HG03175 (cell line): ENCODE data around the gene C2orf81.
A peak's percentile ranks its signal among the peaks of the same experiment; 100 is the strongest.
"Not testable (repeated sequence)": the region's sequence is repeated elsewhere in the genome, so short reads cannot be mapped to it uniquely, and the experiment has no call there.

Source experiments
- ATAC-seq: cut with Tn5 transposase; IDR thresholded peaks from one replicate; pipeline ENCODE4 v1.9.1; 2021; ENCODE audit warnings: mild to moderate bottlenecking, moderate library complexity; ENCODE audit not compliant: unreplicated experiment

The C2orf81 gene

DNA sequence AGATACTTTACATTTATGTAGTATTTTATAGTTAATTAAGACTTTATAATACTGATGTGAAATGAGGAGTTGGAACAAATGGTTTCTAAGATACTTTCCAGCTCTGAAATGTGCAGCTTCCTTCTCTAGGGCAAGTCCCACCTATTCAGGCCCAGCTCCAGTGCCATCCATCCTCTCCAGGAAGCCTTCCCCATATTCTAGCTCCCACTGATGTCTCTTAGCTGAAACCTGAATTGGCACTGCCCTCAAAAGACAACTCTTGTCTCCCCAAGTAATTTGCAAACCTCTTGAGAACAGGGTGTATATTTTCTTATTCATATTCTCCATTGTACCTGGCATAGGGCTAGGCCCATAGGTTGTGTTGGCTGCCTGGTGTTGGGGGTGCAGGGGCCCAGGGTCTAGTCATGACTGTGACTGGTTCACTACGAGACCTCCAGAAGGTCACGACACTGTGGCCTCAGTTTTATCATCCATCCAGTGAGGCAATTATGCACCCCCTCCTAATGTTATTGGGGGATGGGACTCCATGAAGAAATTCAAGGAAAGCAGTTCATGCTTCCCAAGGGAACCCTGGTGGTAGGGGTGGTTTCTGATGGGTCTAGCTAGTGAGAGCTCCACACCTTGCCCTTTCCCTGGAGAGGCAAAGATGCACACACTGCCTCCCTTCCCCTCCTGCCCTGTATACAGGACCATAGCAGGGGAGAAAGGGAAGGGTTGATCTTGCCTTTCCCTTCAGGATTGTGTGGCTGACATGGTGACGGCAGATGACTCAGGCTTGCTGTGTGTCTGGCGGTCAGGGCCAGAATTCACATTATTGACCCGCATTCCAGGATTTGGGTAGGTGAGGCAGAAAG lies 2.9 kb upstream of the C2orf81 start:
- no peak for ATAC-seq

DNA sequence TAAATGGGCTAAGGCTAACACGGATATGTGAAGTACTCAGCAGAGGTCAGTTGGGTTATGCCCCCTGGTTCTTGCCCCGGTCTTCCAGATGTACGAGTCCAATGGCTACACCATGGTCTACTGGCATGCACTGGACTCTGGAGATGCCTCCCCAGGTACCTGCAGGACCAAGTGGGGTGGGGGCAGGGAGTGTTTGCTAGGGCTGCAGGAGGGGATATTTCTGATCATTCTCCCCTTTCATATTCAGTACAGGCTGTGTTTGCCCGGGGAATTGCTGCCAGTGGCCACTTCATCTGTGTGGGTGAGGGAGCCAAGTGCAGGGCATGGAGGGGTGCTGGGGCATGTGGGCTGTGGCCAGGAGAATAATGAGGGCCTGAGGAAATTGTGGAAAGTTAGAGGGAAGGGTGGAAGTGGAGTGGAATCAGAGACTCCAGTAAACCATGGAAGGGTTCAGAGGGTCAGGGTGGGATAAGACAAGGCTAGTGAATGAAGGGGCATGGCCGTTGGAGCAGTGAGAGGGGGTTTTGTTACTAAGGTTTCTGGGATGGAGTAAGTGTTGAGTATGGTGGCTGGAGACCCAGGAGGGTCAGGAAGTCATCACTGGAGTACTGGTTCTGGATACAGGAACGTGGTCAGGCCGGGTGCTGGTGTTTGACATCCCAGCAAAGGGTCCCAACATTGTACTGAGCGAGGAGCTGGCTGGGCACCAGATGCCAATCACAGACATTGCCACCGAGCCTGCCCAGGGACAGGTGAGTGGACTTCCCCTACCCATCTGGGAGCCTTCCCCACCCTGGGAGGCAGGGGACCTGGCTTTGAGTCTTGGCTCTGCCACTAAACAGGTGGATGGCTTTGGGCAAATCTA lies 2.0 kb upstream of the C2orf81 start:
- no peak for ATAC-seq

DNA sequence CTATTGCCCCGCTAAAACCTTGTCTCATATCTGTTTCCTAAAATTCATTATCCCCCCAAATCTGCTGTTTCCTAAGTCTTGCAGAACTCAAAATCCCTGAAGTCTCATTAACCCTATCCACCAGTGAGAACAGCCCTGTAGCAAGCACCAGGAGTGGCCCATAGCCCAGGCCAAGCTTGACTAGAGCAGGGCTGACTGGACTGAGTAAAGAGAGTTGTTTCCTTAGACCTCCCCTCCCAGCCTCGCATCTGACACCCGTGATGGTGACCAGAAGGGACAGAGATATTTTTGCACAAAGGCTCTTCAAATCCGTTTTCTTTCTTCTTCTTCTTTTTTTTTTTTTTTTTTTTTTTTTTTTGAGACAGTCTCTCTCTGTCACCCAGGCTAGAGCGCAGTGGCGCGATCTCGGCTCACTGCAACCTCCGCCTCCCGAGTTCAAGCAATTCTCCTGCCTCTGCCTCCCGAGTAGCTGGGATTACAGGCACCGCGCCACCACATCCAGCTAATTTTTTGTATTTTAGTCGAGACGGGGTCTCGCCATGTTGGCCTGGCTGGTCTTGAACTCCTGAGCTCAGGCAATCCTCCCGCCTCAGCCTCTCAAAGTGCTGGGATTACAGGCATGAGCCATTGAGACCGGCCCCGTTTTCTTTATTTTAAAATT lies 846 bp downstream of the C2orf81 start:
- not testable (repeated sequence) for ATAC-seq

DNA sequence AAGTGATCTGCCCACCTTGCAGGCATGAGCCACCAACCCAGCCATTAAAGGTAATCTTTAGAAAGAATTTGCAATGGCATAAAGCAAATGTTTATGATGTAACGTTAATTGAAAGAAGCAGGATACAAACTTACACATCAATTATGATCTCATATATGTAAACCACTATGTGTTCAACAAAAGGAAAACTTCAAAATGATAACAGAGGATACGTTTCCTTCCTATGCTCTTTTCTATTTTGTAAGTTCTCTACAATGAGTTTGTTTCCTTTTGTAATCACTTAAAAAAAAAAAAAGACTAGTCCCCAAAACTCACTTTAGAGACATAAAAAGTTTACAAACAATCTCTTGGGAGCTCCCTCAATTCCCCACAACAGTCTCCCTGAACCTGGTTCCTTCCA lies 1.4 kb downstream of the C2orf81 start:
- ATAC-seq, result no peak

DNA sequence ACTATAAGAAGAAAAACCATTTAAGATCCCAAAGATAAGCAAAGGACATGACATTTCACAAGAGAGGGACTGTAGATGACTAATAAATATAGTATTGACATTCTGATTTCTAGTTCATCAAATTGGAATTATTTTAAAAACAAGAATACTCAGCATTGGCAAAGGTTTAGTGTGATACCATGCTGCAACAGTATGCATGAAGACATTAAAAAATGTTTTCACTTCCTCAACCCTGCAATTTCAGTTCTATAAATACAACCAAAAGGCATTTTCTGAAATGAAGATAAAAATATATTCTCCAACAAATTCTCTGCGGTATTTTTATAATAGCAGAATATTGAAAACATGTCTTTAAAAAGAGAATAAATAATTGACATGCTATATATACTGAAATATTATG lies 2.1 kb downstream of the C2orf81 start:
- no peak for ATAC-seq

DNA sequence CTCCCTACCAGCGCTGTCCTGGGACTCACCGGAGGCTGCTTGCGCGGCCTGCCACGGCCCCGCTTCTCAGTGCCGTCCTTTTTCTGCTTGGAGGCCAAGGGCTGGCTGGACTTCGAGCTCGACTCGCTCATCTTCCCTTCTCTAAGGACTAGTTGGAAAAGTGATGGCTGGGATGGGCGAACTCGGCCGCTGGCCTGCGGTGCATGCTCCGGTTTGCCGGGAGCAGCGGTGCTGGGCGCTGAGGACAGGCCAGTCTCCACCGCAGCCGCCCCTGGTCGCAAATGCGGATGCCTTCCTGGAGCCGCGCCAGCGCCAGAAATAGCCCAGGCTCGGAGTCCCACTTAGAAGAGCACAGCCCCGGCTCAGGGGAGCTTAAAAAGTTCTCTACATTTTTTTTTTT lies 3.1 kb downstream of the C2orf81 start:
- ATAC-seq, result no peak

DNA sequence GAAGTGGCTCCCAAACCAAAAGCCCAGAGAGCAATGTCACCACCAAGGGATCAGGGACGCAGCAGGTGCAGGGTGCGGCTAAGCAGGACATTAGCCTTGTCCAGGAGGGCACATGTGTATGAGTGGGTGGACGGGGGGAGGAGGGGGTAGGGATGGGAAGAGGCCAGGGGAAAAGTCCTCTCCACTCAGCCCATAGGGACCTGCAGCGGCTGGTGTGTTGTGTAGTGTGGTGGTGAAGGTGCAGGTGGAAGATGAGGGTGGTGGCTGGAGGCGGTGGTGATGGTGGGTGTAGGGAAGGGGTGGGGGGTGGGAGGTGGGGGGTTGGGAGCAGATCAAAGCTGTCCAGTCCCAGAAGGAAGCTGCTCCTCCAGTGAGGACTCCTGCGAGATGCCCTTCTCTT lies 3.7 kb downstream of the C2orf81 start:
- no peak for ATAC-seq

DNA sequence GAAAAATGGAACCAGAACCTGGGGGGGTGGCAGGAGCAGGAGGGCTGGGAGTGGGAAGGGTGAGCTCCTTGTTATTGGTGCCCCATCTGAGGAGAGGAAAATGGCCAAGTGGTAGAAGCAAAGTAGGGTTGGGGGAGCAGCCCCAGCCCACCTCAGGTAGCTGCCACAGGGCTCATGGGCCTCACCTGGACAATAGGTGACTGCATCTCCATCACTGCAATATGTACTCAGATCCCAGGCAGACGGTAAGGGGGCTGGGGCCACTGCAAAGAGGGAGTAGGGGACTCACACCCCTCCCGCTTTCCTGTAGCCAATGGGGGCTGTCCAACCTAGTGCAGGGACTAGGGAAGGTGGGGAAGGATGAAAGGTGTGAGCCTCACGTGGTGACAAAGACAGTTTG lies 4.2 kb downstream of the C2orf81 start:
- no peak for ATAC-seq

DNA sequence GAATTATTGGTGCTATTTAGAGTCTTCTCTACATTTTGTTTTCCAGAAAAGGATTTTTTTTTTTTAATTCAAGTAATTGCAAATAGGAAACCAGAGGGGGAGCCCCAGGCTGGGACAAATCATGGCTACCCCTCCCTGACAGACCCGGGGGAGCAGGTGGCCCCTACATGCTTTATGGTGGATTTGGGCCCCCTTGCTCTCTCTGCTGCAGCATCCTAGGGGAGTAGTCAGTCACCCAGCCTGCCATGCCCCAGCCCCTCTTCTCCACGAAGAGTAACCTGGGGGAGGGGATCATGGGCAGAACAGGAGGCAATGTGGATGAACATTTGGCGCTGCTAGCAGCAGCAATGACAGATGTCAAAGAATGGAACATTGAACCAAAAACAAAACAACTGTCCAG lies 4.6 kb downstream of the C2orf81 start:
- ATAC-seq, result no peak

DNA sequence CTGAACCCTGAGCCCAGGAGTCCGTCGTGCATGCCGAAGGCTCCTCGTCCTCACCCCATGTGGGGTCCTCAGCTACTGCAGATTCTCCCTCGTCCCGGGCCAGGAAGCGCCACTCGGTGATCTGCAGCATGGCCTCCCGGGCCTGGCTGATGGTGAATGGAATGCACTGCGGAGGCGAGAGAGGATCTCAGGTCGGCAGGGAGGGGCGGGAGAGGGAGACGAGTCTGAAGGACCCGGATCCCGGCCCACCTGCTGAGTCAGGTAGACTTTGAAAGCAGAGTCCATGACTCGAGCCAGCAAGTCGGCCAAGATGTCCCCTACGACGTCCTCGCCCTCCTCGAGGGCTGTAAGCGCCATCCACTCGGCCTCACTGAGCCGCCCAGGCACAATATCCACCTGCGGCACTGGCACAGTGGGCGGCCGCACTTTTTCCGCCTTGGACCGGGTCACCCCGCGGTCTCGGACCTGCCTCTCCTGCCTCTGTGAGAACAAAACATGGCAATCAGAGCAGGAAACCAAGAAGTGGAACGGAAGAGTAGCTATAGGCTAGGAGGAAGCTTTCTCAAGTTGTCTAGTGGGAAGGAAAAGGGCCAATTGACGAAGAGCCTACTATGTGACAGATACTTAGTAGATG lies 5.5 kb downstream of the C2orf81 start:
- ATAC-seq, result no peak

DNA sequence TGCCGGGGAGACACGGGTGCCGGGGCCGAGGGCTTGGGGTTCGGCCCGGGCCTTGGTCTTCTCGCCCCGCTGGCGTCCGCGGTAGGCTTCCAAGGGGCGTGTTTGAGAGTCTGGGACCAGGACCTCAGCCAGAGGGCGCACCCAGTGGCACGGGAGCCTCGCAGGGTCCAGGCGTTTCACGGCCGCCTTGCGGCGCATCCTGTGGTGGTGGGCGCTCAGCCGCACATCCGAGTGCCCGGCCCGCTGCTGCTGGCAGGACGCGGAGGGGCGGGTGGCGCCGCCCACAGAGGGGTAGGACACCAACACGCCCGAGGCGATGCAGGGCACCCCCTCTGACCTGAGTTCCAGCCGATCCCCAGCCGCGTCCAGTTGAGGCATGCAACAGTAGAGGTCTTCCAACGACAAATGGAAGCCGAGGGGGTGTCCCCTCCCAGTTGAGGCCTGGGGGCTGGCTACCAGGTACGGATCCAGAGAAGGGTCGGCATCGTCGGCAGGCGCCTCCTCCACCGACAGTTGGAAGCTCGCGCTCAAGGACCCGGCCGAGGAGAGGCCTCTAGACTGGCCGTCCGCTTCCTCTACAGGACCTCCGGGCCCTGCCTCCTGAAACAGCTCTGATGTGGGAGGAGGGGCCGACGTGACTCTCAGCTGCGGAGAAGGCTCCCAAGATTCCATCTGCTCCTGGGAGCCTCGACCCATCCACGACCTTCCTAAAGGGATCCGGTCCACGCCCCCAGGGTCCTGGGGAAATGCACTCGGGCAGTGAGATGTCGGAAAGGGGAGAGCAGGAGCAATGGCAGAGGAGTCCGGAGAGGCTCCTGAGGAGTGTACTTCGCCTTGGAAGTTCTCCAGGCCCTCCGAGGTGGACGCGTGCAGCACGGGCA lies 6.3 kb downstream of the C2orf81 start:
- ATAC-seq, result peak; percentile 35

DNA sequence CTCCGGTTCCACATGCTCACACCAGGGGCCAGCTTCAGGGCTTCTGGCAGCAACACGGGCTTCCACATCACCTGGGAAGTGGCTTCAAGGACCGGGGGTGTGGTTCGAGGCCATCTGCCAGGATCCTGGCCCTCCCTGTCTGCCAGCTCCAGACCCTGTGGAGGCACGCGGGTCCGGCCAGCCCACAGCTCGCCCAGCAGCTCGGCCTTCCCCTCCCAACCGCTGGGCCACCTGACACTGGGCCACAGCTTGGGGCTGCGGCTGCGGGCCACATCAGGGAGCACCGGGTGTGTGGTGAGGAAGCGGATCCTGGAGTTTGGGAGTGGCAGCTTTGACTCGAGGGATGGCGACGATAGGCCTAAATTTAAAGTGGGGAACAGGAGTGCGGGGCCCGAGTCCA lies 7.0 kb downstream of the C2orf81 start:
- no peak for ATAC-seq

DNA sequence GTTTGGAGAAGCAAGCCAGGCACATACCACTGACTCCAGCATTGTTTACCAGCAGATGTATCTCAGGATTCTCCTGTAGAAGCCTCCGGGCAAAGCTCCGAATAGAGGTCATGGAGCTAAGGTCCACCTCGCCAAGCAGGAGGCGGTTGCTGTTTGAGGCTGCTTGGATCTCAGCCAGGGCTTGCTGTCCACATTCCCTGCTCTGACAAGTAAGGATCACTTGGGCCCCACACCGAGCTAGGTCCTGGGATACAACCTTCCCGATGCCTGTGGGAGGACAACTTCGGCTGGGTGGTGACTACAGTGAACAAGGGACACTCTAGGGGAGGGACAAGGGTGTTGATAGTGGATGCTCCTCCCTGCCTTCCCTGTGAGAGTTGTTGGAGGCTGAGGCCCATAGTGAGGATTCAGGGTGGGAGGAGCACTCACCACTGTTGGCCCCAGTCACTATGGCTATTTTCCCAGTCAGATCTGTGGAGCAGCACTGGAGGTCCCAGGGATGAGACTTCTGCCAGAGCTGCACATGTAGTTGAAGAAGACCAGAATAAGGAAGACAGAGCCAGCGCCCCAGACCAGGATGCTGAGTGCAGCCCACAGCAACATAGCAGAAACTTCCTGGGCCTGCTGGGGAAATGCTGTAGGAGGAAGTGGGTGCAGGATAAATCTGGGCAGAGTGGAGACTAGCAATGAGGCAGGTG lies 8.3 kb downstream of the C2orf81 start:
- ATAC-seq, result no peak

DNA sequence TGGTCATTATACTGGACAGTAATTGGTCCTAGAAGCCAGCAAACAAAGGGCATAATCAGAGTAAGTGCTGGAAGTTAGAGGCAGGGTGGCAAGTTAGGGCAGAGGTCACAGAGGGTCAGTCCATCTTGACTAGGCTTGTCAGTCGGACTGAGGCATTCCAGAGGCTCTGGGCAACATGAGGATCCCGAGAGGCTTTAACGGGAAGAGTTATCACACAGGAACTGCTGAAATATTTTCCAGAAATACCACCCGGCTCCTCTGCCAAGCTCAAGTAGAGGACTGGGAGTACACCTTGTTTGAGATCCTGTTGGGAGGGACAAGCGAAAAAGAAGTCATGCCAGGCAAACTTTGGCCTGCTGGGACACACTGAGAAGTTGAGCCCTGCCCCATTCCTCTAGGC lies 13.7 kb downstream of the C2orf81 start:
- ATAC-seq, result no peak

DNA sequence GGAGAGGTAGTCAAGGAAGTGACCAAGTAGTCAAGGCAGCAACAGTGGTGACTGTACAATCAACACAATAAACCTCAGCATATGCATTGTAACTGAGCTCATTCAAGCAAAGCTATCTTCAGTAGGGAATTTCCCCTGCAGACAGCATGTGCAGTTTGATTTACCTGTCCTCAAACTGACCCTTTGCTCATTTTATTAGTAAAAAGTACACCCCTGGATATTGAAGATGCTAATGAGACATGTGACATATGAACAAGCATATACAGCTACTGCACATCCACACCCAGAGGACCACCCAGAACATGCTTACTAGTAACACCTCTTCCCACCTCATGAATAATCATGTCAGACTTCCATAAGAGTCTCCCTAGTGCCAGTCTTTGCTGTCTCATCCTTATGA lies 15.4 kb downstream of the C2orf81 start:
- ATAC-seq, result peak; percentile 86

DNA sequence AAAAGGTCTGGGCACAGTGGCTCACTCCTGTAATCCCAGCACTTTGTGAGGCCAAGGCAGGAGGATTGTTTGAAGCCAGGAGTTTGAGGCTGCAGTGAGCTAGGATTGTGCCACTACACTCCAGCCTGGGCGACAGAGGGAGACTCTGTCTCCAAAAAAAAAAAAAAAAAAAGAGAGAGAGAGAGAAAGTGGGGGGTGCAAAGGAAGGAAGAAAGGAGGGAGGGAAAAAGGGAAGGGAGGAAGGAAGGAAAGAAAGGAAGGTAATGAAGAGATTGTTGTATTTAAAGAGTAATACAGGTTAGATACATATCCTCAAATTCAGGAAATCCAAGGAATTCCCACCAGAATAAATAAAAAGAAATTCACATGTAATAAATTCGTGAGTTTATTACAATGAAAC lies 19.5 kb downstream of the C2orf81 start:
- ATAC-seq, result no peak

DNA sequence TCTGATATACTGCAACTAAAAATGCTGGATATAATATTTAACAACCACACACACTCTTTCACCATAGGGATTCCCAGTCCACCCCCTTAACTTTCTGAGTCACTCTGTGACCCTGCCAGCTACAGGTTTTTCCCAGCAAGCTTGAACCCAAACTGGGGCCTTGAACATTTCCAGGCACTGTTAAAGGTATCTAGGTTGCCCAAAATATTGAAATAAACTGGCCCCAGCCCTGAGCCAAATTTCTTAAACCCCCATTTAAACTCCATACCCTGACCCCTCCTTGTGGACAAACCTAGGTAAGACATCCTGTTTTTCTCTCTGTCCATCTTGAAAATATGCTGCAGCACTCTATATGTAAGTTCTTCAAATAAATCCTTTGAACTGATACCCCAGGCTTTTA lies 21.6 kb downstream of the C2orf81 start:
- no peak for ATAC-seq

DNA sequence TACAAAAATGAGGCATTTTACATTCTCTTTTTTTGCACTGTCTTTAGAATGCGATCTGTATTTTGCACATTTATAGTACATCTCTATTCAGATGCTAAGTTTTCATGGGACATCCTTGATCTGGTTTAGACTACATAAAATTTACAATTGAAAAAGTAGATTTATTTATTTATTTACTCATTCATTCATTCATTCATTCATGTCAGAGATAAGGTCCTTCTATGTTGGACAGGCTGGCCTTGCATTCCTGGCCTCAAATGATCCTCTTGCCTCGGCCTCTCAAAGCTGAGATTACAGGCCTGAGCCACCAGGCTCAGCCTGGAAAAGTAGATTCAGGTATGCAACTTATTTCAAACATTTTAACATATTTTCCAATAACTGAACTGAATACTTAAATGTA lies 25.3 kb downstream of the C2orf81 start:
- ATAC-seq, result no peak

DNA sequence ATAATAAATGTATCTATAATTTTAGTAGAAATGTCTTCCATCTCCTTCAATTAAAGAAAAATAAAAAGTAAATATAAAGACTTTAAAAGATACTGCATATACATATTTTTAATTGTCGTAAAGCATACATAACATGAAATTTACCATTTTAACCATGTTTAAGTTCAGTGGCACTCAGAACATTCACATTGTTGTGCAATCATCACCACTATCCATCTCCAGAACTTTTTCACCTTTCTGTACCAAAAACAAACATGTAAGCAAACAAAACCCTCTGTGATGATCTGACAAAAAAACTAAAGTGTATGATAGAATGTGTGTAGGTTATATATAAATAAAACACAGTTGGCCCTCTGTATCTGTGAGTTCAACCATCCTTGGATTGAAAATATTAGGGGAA lies 27.9 kb downstream of the C2orf81 start:
- no peak for ATAC-seq

DNA sequence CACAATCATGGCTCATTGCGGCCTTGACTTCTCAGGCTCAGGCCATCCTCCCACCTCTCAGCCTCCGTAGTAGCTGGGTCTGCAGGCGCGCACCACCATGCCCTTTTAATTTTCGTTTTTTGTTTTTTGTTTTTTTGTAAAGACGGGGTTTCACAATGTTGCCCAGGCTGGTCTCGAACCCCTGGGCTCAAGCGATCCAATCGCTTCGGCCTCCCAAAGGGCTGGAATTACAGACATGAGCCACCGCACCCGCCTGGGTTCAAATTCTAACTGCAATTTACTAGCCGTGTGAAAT lies 29.0 kb downstream of the C2orf81 start:
- no peak for ATAC-seq
